Measurements from ENCODE around the gene SND1. TPM values are rescaled to one million over a fixed set of nuclear protein-coding genes. Genes with fewer than 3 reads are reported as not detected.

The SND1 gene
- total RNA-seq, 1 experiment from 2014 or later: 218 TPM

DNA sequence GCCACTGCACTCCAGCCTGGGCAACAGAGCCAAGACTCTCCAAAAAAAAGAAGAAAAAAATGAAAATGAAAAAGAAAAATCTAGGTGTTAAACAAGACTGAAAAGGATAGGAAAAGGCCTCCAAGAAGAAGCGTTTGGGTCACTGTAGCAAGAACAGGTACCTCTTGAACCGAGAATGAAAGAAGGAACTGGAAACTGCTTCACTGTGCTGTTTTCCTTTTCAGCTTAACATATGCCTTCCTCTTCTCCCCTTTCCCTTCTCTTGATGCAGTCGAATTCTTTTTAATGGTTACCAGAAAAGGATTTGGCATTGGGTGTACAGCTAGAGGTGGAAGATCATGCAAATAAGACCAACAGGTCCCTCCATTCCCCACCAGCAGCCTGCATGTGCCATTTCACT lies 351.2 kb downstream of the SND1 start:
- no peak overlapping the region for H2BK120ac ChIP-seq (ENCODE audit: low read depth, low read length, poor library complexity, severe bottlenecking)
- H2BK12ac ChIP-seq (ENCODE audit: insufficient read length, low read depth, low read length): no peak overlapping the region
- H3K4me2 ChIP-seq (ENCODE audit: insufficient read depth, insufficient read length, low read length): no peak overlapping the region
- no peaks in the 10 kb centered on the region for H3K79me2 ChIP-seq (ENCODE audit: insufficient read depth, low read length)
- no peak overlapping the region for H3K9ac ChIP-seq (ENCODE audit: extremely low read depth, insufficient read length, low read length)
- no peaks in the 10 kb centered on the region for H3K23me2 ChIP-seq (ENCODE audit: insufficient read length, low read depth, low read length, poor library complexity, severe bottlenecking)
- no peak overlapping the region for H3T11ph ChIP-seq (ENCODE audit: low read length)
- H3K79me1 ChIP-seq (ENCODE audit: insufficient read depth, low read depth, low read length, poor library complexity, severe bottlenecking): no peaks in the 10 kb centered on the region
- no peak overlapping the region for H2BK15ac ChIP-seq (ENCODE audit: low read depth, low read length)
- H3K4ac ChIP-seq (ENCODE audit: low read depth, low read length): no peak overlapping the region
- no peaks in the 10 kb centered on the region for H4K20me1 ChIP-seq (ENCODE audit: control insufficient read depth, insufficient read depth, insufficient read length)
- no peaks in the 10 kb centered on the region for H3K4me1 ChIP-seq (ENCODE audit: insufficient read depth, low read length)
- no peak overlapping the region for H3K56ac ChIP-seq (ENCODE audit: insufficient read length, low read depth, low read length)
- H3K27me3 ChIP-seq (ENCODE audit: insufficient read depth, low read length): no peaks in the 10 kb centered on the region
- Mint-ChIP-seq H3K36me3 (ENCODE audit: insufficient read depth in 1 of 3, low read depth in 3 of 3) (peaks cover 0 to 5% (median 5%) of the 10 kb centered on the region in 3 experiments; a peak in 4 of 7 replicates), H3K4me1 (peaks cover 0 to 7% of the 10 kb centered on the region in 2 experiments; a peak in 1 of 4 replicates), H3K9me3 (no peaks in the 10 kb centered on the region), H3K27ac (peak overlapping the region in 2 of 3 experiments; percentile 20 to 77; a peak in 1 of 7 replicates), H3K27me3 (ENCODE audit: low read depth) (no peaks in the 10 kb centered on the region), H3K4me3 (no peak overlapping the region)
- no peak overlapping the region for H2BK20ac ChIP-seq (ENCODE audit: low read depth, low read length, poor library complexity, severe bottlenecking)
- no peak for DNase-seq
- no peak overlapping the region for H3K27ac ChIP-seq (ENCODE audit: insufficient read length, low read depth, low read length)
- no CpG with 5 or more reads among the region's 3 CpGs for WGBS (ENCODE audit: extremely low coverage, insufficient read length, low lambda C conversion rate)
- H4K5ac ChIP-seq (ENCODE audit: insufficient read length, low read depth, low read length): no peak overlapping the region
- no peak overlapping the region for H3K14ac ChIP-seq (ENCODE audit: insufficient read depth, low read length)
- no peak overlapping the region for H3K23ac ChIP-seq (ENCODE audit: insufficient read length, low read depth, low read length)
- no peak overlapping the region for H2AFZ ChIP-seq (ENCODE audit: low read length)
- no peak overlapping the region for H2AK5ac ChIP-seq (ENCODE audit: insufficient read length, low read length)
- no peaks in the 10 kb centered on the region for H3K9me3 ChIP-seq (ENCODE audit: control insufficient read depth, low read depth, low read length)
- no peak overlapping the region for H2BK5ac ChIP-seq (ENCODE audit: insufficient read length, low read length)
- no peak overlapping the region for H4K91ac ChIP-seq (ENCODE audit: insufficient read length, low read depth, low read length)
- no peak overlapping the region for H3K18ac ChIP-seq (ENCODE audit: insufficient read length, low read depth, low read length)
- no peak overlapping the region for H4K8ac ChIP-seq (replicated peaks; ENCODE audit: insufficient read length, low read depth, low read length)
- TF ChIP-seq, protein P1, sequence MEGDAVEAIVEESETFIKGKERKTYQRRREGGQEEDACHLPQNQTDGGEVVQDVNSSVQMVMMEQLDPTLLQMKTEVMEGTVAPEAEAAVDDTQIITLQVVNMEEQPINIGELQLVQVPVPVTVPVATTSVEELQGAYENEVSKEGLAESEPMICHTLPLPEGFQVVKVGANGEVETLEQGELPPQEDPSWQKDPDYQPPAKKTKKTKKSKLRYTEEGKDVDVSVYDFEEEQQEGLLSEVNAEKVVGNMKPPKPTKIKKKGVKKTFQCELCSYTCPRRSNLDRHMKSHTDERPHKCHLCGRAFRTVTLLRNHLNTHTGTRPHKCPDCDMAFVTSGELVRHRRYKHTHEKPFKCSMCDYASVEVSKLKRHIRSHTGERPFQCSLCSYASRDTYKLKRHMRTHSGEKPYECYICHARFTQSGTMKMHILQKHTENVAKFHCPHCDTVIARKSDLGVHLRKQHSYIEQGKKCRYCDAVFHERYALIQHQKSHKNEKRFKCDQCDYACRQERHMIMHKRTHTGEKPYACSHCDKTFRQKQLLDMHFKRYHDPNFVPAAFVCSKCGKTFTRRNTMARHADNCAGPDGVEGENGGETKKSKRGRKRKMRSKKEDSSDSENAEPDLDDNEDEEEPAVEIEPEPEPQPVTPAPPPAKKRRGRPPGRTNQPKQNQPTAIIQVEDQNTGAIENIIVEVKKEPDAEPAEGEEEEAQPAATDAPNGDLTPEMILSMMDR (conservative IDR thresholded peaks at IDR 0.05): no peak

All from H9 (cell line).